Vagina (tissue), 2 donors: ENCODE data around the gene SIRT1. TPM values are rescaled to one million over a fixed set of nuclear protein-coding genes. Genes with fewer than 3 reads are reported as not detected.

ENCODE experiments used
- DNase-seq, 2 donors: peaks; one replicate each; pipeline ENCODE4 v3.0.0-alpha.2; 2017; ENCODE audit errors: extremely low spot score in 2 of 2
- H3K27ac ChIP-seq: fragments of 200-600 bp; sonication (generic); one replicate; pipeline ENCODE4 v1.5.1; 2019
- H3K27me3 ChIP-seq: fragments of 200-600 bp; sonication (generic); one replicate; pipeline ENCODE4 v1.5.1; 2019
- H3K36me3 ChIP-seq, 2 donors: fragments of 200-600 bp; sonication (generic); one replicate each; pipeline ENCODE4 v1.5.1; 2017 to 2019
- H3K4me1 ChIP-seq: fragments of 200-600 bp; sonication (generic); one replicate; pipeline ENCODE4 v1.5.1; 2019
- H3K4me3 ChIP-seq, 2 donors: fragments of 200-600 bp; sonication (generic); 1 replicate in 1 of 2; 2 replicates in 1 of 2; pipeline ENCODE4 v1.5.1; 2016 to 2019
- H3K9me3 ChIP-seq: fragments of 200-600 bp; sonication (generic); one replicate; pipeline ENCODE4 v1.5.1; 2019
- CTCF ChIP-seq, 3 experiments: fragments of 450-650 bp in 2 of 3; fragments of 200-600 bp in 1 of 3; sonication (generic) in 1 of 3; IDR thresholded peaks; one replicate each; pipeline ENCODE4 v1.5.1; 2017 to 2019; ENCODE audit warnings: antibody characterized with exemption in 3 of 3, mild to moderate bottlenecking in 2 of 3, moderate library complexity in 2 of 3
- POLR2A ChIP-seq, 2 donors: fragments of 450-650 bp; IDR thresholded peaks; one replicate each; pipeline ENCODE4 v1.6.1; 2017; ENCODE audit warnings: antibody characterized with exemption in 2 of 2, mild to moderate bottlenecking in 2 of 2, moderate library complexity in 2 of 2
- POLR2AphosphoS5 ChIP-seq, 2 donors: sonication (generic); formaldehyde crosslinking; IDR thresholded peaks; one replicate each; pipeline ENCODE4 v1.9.0; 2017; ENCODE audit warnings: antibody characterized with exemption in 2 of 2, mild to moderate bottlenecking in 2 of 2, low read depth in 1 of 2; ENCODE audit not compliant: insufficient read depth in 1 of 2
- intact Hi-C: fragments of 100-400 bp; cut with DNase I; formaldehyde crosslinking; loops from one replicate; pipeline ENCODE4 v1.15.1; 2023
- total RNA-seq: library from RNA; depleted of rRNA; stranded (reverse); fragments of >200 nt; gene quantifications from one replicate; pipeline ENCODE4 v1.2.3, GENCODE V29; 2016

The SIRT1 gene
- total RNA-seq, 1 donor from 2014 or later, result 18.9 TPM

DNA sequence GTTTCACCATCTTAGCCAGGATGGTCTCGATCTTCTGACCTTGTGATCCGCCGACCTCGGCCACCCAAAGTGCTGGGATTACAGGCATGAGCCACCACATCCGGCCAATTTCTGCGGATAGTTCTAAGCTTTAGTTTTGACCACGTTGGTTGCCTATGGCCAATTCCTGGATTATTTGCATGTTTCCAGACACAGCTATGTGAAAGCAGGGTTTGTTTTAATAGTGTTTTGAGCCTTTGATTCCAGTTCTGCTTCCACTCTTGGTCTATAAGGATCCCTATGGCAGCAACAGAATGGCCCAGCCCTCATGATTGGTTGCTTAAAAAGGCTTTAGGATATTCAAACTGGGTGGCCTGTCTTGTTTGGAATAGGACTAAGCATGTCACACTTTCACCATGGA, 19.1 kb downstream of the SIRT1 start:
- H3K36me3 ChIP-seq, result peaks cover 0 to 42% of the 10 kb centered on the region in 2 donors
- intact Hi-C loops, result no loop called here
- no peak overlapping the region for H3K27ac ChIP-seq
- H3K27me3 ChIP-seq, result no peaks in the 10 kb centered on the region
- DNase-seq, result no peak
- no peak overlapping the region for H3K4me3 ChIP-seq
- TF ChIP-seq CTCF (IDR thresholded peaks at IDR 0.05) (no peak), POLR2AphosphoS5 (IDR thresholded peaks at IDR 0.05; ENCODE audit: insufficient read depth in 1 of 2, low read depth in 1 of 2) (no peak), POLR2A (IDR thresholded peaks at IDR 0.05) (no peak)
- H3K9me3 ChIP-seq, result no peaks in the 10 kb centered on the region
- H3K4me1 ChIP-seq, result no peaks in the 10 kb centered on the region

DNA sequence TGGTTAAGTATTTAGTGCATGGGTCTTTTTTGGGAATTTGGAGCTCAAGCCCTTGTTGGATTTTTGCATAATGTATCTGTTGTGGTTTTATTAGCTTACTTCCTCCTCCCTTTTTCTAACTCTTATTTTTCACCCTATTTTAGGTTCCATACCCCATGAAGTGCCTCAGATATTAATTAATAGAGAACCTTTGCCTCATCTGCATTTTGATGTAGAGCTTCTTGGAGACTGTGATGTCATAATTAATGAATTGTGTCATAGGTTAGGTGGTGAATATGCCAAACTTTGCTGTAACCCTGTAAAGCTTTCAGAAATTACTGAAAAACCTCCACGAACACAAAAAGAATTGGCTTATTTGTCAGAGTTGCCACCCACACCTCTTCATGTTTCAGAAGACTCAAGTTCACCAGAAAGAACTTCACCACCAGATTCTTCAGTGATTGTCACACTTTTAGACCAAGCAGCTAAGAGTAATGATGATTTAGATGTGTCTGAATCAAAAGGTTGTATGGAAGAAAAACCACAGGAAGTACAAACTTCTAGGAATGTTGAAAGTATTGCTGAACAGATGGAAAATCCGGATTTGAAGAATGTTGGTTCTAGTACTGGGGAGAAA, 28.0 kb downstream of the SIRT1 start:
- intact Hi-C loops, result no loop called here
- Histone ChIP-seq H3K27me3 (no peaks in the 10 kb centered on the region), H3K27ac (no peak overlapping the region), H3K4me3 (no peak overlapping the region), H3K36me3 (peaks cover 0 to 72% of the 10 kb centered on the region in 2 donors), H3K4me1 (no peaks in the 10 kb centered on the region), H3K9me3 (no peaks in the 10 kb centered on the region)
- DNase-seq, result no peak
- no peak for TF ChIP-seq CTCF (IDR thresholded peaks at IDR 0.05)

DNA sequence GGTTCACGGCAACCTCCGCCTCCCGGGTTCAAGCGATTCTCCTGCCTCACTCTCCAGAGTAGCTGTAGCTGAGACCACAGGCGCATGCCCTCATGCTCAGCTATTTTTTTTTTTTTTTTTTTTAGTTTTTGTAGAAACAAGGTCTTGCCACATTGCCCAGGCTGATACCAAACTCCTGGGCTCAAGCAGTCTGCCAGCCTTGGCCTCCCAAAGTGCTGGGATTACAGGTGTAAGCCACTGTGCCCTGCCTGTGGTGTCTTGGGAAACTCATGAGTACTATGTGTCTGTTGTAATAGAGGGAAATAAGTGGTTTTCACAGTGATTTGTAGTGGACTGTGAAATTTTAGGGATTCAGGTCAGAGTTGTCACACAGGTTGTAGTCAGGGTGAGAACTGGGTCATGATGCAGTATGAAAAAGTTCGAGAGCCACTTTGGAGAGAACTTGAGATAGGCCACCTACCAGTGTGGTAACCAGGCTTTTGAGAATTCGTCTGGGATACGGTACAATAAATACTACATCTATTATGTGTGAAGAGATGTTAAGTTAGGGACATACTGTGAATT, 30.4 kb downstream of the SIRT1 start:
- H3K27ac ChIP-seq, result no peak overlapping the region
- peaks cover 0 to 60% of the 10 kb centered on the region in 2 donors for H3K36me3 ChIP-seq
- intact Hi-C loops, result no loop called here

DNA sequence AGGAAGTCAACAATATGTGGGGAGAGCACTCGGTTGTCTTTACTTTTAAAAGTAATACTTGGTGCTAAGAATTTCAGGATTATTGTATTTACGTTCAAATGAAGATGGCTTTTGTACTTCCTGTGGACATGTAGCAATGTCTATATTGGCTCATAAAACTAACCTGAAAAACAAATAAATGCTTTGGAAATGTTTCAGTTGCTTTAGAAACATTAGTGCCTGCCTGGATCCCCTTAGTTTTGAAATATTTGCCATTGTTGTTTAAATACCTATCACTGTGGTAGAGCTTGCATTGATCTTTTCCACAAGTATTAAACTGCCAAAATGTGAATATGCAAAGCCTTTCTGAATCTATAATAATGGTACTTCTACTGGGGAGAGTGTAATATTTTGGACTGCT, 32.7 kb downstream of the SIRT1 start:
- Histone ChIP-seq H3K4me3 (no peak overlapping the region), H3K36me3 (peaks cover 0 to 38% of the 10 kb centered on the region in 2 donors), H3K4me1 (no peaks in the 10 kb centered on the region), H3K27me3 (no peaks in the 10 kb centered on the region), H3K27ac (no peak overlapping the region), H3K9me3 (no peaks in the 10 kb centered on the region)
- intact Hi-C loops, result no loop called here
- TF ChIP-seq CTCF (IDR thresholded peaks at IDR 0.05), result no peak
- no peak for TF ChIP-seq POLR2AphosphoS5 (IDR thresholded peaks at IDR 0.05; ENCODE audit: insufficient read depth in 1 of 2, low read depth in 1 of 2)
- TF ChIP-seq POLR2A (IDR thresholded peaks at IDR 0.05), result no peak
- DNase-seq, result no peak

More for the DNA sequence above, 30.4 kb downstream of the SIRT1 start:
- no peak for DNase-seq
- no peaks in the 10 kb centered on the region for H3K4me1 ChIP-seq
- H3K4me3 ChIP-seq, result no peak overlapping the region
- no peaks in the 10 kb centered on the region for H3K27me3 ChIP-seq
- TF ChIP-seq CTCF (IDR thresholded peaks at IDR 0.05), result no peak
- TF ChIP-seq POLR2A (IDR thresholded peaks at IDR 0.05), result no peak
- TF ChIP-seq POLR2AphosphoS5 (IDR thresholded peaks at IDR 0.05; ENCODE audit: insufficient read depth in 1 of 2, low read depth in 1 of 2), result no peak
- H3K9me3 ChIP-seq, result no peaks in the 10 kb centered on the region

- peaks cover 0 to 33% of the 10 kb centered on the region in 2 donors for H3K36me3 ChIP-seq
- H3K4me3 ChIP-seq, result no peak overlapping the region
- no peak for DNase-seq
- intact Hi-C loops, result no loop called here
- no peaks in the 10 kb centered on the region for H3K27me3 ChIP-seq
- no peak overlapping the region for H3K27ac ChIP-seq
- H3K4me1 ChIP-seq, result no peaks in the 10 kb centered on the region
- TF ChIP-seq CTCF (IDR thresholded peaks at IDR 0.05), result no peak
- no peak for TF ChIP-seq POLR2AphosphoS5 (IDR thresholded peaks at IDR 0.05; ENCODE audit: insufficient read depth in 1 of 2, low read depth in 1 of 2)
- TF ChIP-seq POLR2A (IDR thresholded peaks at IDR 0.05), result no peak
- H3K9me3 ChIP-seq, result no peaks in the 10 kb centered on the region
These were observed 33.2 kb downstream of the SIRT1 start for GRCh38 chr10:67917679-67918078.
